SK-MEL-5 (cell line): ENCODE measurements around the gene RNF146. TPM values are rescaled to one million over a fixed set of nuclear protein-coding genes. Genes with fewer than 3 reads are reported as not detected.
A peak's percentile ranks its signal among the peaks of the same experiment; 100 is the strongest.

Experiments
- DNase-seq: peaks from one replicate; pipeline ENCODE4 v3.0.0-alpha.2; 2016; ENCODE audit warnings: low read depth, low spot score
- in situ Hi-C: cut with HindIII; loops from 2 replicates; pipeline ENCODE4 v1.10.0; 2016; ENCODE audit warnings: low sequenced_read_pairs, high pct_unique_total_duplicates, low pct_unique_long_range_greater_than_20kb
- total RNA-seq: library from RNA; depleted of rRNA; stranded (reverse); fragments of >200 nt; shearing (Covaris generic); gene quantifications from 2 replicates; pipeline ENCODE4 v1.2.3, GENCODE V29; 2014

Gene RNF146
- total RNA-seq, 1 experiment from 2014 or later, result 22.3 TPM

DNA sequence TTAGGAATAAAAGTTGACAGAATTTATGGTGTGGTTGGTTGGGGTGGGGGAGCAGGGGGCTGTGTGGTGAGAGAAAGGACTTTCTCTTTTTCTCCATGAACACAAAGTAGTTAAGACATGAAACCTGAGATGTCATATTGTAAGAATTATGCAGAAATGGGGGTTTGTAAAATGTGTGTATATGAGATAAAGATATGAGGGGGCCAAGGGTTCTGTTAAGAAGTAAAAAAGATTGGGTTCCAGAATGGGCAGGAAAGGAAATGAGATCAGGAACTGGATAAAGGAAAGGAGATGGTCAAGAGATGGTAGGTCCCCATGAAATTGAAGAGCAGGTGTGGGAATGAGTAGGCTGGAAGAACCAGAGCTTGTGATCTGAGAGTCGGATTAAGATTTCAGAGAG is 9.7 kb downstream of the RNF146 start:
- in situ Hi-C loops, result no loop called here
- no peak for DNase-seq

DNA sequence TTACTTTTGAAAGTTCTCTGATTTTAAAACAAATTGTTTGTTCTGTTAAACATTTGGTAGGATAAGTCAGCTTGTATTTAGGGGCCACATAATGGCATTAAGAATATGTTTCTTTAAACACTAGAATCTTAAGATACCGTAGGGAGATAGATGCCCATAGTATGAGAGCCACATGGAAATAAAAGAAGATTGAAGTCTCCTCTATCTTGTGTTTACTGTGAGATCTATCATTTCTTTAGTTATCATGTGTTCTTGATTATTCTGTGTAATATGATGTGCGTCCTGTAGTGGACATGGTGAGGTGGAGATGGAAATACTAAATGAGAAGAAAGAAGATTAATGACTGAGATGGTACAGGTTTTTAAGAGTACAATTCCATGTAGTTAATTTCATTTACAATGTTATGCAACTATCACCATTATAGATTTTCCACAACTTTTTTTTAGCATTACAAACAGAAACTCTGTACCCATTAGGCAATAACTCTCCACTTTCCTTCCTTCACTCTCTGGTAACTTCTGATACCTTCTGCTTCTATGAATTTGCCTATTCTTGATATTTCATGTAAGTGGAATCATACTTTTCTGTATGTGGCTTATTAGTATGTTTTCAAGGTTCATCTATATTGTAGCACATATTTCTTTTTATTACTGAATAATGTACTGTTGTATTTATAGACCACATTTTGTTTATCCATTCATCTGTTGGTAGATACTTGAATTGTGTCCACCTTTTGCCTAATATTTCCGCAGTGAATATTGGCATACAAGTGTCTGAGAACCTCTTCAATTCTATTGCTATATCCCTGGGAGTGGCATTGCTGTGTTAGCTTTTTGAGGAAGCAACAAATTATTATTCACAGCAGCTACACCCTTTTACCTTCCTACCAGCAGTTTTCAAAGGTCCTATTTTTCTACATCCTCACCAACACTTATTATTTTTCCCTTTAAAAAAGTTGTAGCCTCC is 11.5 kb downstream of the RNF146 start:
- in situ Hi-C loops, result no loop called here
- no peak for DNase-seq

GRCh38 chr6:127279815-127280214 is 13.2 kb downstream of the RNF146 start:
- in situ Hi-C loops, result no loop called here
- DNase-seq, result no peak

GRCh38 chr6:127282184-127282583 is 15.5 kb downstream of the RNF146 start:
- in situ Hi-C loops, result no loop called here
- no peak for DNase-seq

- no peak for DNase-seq
- in situ Hi-C loops, result no loop called here
Observed at GRCh38 chr6:127288705-127289104, 22.0 kb downstream of the RNF146 start.

GRCh38 chr6:127289934-127290333 is 23.3 kb downstream of the RNF146 start:
- DNase-seq, result no peak
- in situ Hi-C loops, result no loop called here

- in situ Hi-C loops, result no loop called here
- DNase-seq, result no peak
Observed at GRCh38 chr6:127290391-127291265, 24.0 kb downstream of the RNF146 start.

DNA sequence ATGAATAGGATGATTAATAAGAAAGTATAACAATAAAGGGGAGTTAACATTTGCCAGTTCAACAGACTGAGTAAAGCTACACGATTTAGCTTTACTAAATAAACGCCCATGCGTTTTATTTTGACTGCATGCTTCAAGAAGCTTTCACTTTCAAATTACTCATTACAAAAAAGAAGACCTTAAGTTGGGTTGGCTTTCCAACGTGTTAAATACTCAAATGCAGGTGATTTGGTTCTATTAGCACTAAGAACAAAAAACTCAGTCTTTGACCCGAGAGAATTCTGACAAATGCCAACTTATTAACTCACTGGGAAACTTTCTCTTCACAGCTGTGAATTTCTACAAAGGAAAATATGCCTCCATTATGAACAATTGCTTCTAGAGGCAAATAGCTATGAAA is 24.8 kb downstream of the RNF146 start:
- DNase-seq, result no peak
- in situ Hi-C loops, result no loop called here

GRCh38 chr6:127297502-127298070 is 30.9 kb downstream of the RNF146 start:
- peak; percentile 62 for DNase-seq
- in situ Hi-C loops, result no loop called here

DNA sequence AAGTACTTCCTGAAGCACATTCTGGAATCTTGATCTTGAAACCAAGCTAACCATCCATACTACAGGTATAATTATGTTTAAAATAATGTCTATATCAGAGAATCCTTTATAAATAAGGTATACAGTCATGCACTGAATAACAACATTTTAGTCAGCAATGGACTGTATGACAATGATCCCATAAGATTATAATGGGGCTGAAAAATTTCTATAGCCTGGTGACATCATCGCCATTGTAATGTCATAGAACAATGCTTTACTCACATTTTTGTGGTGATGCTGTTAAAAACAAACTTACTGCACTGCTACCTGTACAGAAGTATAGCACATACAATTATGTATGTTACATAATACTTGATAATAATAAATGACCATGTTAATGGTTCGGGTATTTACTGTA is 31.8 kb downstream of the RNF146 start:
- in situ Hi-C loops, result no loop called here
- DNase-seq, result no peak

DNA sequence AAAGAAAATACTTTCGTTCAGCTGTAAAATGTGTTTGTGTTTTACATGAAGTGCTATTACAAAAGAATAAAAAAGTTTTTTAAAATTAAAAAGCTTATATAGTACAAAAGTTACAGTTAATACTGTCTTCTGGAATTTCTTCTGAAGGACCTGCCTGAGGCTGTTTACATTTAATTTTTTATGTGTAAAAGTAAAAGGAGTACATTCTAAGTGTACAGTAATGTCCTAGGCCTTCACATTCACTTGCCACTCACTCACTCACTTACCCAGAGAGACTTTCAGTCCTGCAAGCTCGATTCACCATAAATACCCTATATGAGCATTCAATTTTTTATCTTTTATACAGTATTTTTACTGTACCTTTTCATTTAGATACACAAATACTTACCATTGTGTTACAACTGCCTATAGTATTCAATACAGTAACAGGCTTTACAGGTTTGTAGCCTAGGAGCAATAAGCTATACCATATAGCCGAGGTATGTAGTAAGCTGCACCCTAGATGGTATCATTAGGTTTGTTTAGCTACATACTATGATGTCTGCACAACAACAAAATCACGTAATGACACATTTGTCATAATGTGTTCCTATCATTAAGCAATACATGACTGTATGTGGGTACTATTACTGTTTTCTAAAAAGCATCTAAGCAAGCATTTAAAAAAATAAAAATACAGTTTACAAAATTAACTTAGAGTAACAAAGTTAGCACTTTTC is 33.0 kb downstream of the RNF146 start:
- DNase-seq, result no peak
- in situ Hi-C loops, result no loop called here

DNA sequence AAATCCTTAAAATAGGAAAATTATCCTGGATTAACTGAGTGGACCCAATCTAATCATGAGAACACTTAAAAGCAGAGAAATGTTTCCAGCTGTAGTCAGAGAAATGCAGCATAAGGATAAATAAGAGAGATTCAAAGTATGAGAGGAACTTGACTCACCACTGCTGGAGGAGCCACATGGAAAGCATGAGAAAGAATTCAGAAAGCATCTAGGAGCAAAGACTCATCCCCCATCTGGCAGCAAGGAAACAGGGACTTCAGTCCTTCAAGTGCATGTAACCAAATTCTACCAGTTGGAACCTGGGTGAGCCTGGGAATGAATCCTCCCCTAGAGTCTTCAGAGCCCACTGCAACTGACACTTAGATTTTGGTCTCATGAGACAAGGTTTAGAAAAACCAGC is 33.7 kb downstream of the RNF146 start:
- DNase-seq, result peak; percentile 5
- in situ Hi-C loops, result no loop called here

GRCh38 chr6:127301199-127301700 is 34.6 kb downstream of the RNF146 start:
- in situ Hi-C loops, result no loop called here
- no peak for DNase-seq

- in situ Hi-C loops, result no loop called here
- peak; percentile 69 for DNase-seq
Observed at GRCh38 chr6:127302728-127303660, 36.3 kb downstream of the RNF146 start.

- no peak for DNase-seq
- in situ Hi-C loops, result no loop called here
Observed at GRCh38 chr6:127303917-127304316, 37.3 kb downstream of the RNF146 start.

DNA sequence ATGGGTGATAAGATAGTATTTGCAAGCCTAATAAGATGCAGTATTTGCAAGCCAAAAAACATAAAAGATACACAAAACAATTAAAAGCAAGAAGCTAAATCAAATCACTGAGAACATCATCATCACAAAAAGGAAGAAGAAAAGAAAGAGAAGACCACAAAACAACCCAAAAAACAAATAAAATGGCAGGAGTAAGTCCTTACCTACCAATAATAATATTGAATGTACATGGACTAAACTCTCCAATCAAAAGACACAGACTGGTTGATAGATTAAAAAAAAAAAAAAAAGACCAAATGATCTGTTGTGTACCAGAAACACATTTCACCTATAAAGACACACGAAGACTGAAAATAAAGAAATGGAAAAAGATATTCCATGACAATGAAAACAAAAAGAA is 39.1 kb downstream of the RNF146 start:
- in situ Hi-C loops, result no loop called here
- DNase-seq, result no peak
